Activated CD4-positive, CD25-positive, alpha-beta regulatory T cell treated with anti-CD3 and anti-CD28 coated beads, Interleukin-2, amount 50 U/mL, for 72 hours (primary cell): Measurements from ENCODE around the gene CENPL.
"Not testable (repeated sequence)": the region's sequence is repeated elsewhere in the genome, so short reads cannot be mapped to it uniquely, and the experiment has no call there.

Source experiments
- DNase-seq: peaks from one replicate; pipeline ENCODE4 v3.0.0; 2021

CENPL gene

GRCh38 chr1:173856903-173857302, 32.2 kb upstream of the CENPL start:
- no peak for DNase-seq

GRCh38 chr1:173856014-173856413, 31.3 kb upstream of the CENPL start:
- DNase-seq, result no peak

GRCh38 chr1:173853074-173853473, 28.4 kb upstream of the CENPL start:
- DNase-seq, result no peak

GRCh38 chr1:173852105-173852504, 27.4 kb upstream of the CENPL start:
- DNase-seq, result no peak

- no peak for DNase-seq
These were observed 8.1 kb upstream of the CENPL start for GRCh38 chr1:173832748-173833147.

GRCh38 chr1:173827611-173828010, 2.9 kb upstream of the CENPL start:
- no peak for DNase-seq

GRCh38 chr1:173823781-173824314, 835 bp downstream of the CENPL start:
- DNase-seq, result no peak

GRCh38 chr1:173821680-173822079, 3.0 kb downstream of the CENPL start:
- no peak for DNase-seq

- no peak for DNase-seq
These were observed 6.2 kb downstream of the CENPL start for GRCh38 chr1:173818459-173818858.

- DNase-seq, result not testable (repeated sequence)
These were observed 11.0 kb downstream of the CENPL start for GRCh38 chr1:173813654-173814053.

- no peak for DNase-seq
These were observed 21.7 kb downstream of the CENPL start for GRCh38 chr1:173802961-173803360.

- DNase-seq, result not testable (repeated sequence)
These were observed 24.7 kb downstream of the CENPL start for GRCh38 chr1:173799995-173800394.

GRCh38 chr1:173798078-173798477, 26.6 kb downstream of the CENPL start:
- DNase-seq, result no peak

GRCh38 chr1:173789841-173790240, 34.8 kb downstream of the CENPL start:
- no peak for DNase-seq

- DNase-seq, result no peak
These were observed 39.7 kb downstream of the CENPL start for GRCh38 chr1:173784997-173785396.

- DNase-seq, result no peak
These were observed 44.7 kb downstream of the CENPL start for GRCh38 chr1:173779936-173780335.

- no peak for DNase-seq
These were observed 49.0 kb downstream of the CENPL start for GRCh38 chr1:173775578-173776226.

GRCh38 chr1:173771560-173771959, 53.1 kb downstream of the CENPL start:
- no peak for DNase-seq

GRCh38 chr1:173770330-173770729, 54.4 kb downstream of the CENPL start:
- not testable (repeated sequence) for DNase-seq

- no peak for DNase-seq
These were observed 55.9 kb downstream of the CENPL start for GRCh38 chr1:173768827-173769226.

- no peak for DNase-seq
These were observed 56.5 kb downstream of the CENPL start for GRCh38 chr1:173768206-173768605.

- not testable (repeated sequence) for DNase-seq
These were observed 60.4 kb downstream of the CENPL start for GRCh38 chr1:173764331-173764730.

- DNase-seq, result no peak
These were observed 65.7 kb downstream of the CENPL start for GRCh38 chr1:173758980-173759379.

- no peak for DNase-seq
These were observed 66.6 kb downstream of the CENPL start for GRCh38 chr1:173758110-173758509.

GRCh38 chr1:173757666-173758065, 67.0 kb downstream of the CENPL start:
- DNase-seq, result no peak
